ENCODE results near the gene FBXO44. TPM values are rescaled to one million over a fixed set of nuclear protein-coding genes. Genes with fewer than 3 reads are reported as not detected.

Gene FBXO44
- total and polyA plus RNA-seq, 10 donors: 15.3 to 39.4 (median 24.6) TPM

DNA sequence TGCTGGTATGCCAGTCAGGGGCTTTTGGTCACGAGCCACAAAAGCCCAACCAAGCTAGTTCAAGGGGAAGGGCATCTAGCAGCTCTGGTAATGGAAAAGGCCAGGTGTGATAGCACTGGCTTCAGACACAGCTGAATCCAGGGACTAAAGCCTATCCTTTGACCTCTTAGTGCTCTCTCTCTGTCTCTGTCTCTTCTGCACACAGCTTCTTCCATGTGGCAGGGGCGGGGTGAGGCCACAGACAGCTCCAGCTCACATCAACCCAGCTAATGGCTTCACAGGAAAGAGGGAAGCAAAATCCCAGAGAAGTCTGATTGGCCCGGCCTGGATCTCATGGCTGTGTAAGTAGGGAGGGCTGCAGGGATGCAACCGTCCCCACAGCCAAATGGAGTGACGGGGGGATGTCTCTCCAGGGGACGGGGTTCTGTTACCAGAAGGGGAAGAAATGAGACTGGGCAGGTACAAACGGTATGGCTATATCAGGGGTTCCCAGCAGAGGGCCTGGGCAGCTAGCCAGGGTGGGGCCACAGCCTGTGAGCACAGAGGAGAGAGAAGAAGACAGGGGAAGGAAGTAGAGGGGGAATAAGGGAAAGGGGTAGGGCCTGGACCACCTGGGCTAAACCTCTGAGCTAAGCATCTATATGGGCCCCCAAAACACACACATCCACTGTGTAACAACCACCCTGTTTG, 42.9 kb upstream of the FBXO44 start:
- TF ChIP-seq CTCF (IDR thresholded peaks at IDR 0.05 in 8 of 11, conservative IDR thresholded peaks at IDR 0.05 in 3 of 11) (no peak), POLR2AphosphoS5 (IDR thresholded peaks at IDR 0.05) (no peak)
- intact Hi-C loops (cut with DNase I; ENCODE audit: low total_unique reads): no loop called here
- no peak for DNase-seq
- Histone ChIP-seq H3K27ac (no peak overlapping the region), H3K4me1 (no peaks in the 10 kb centered on the region), H3K4me3 (no peak overlapping the region), H3K9me3 (peaks cover 0 to 3% (median 0%) of the 10 kb centered on the region in 8 donors), H3K27me3 (replicated peaks in 1 of 7) (peaks cover 0 to 38% (median 0%) of the 10 kb centered on the region in 7 donors), H3K36me3 (no peaks in the 10 kb centered on the region)
- WGBS, 5 donors: 41 to 50% (median 49%) methylated on average over 7 of the region's 7 CpGs

DNA sequence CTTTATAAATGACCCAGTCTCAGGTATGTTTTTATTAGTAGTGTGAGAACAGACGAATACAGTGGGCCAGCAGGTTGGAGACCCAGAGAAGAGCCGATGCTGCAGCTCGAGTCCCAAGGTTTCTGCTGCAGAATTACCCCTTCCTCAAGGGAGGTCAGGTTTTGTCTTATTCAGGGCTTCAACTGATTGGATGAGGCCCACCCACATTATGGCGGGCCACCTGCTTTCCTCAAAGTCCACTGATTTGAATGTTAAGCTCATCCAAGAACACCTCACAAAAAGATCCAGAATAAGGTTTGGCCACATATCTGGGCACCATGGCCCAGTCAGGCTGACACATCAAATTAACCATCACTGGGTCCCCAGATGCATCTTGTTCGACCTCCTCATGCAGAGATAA, 41.3 kb upstream of the FBXO44 start:
- intact Hi-C loops (cut with DNase I; ENCODE audit: low total_unique reads): no loop called here
- H3K4me3 ChIP-seq: no peak overlapping the region
- no peak overlapping the region for H3K27ac ChIP-seq
- no peaks in the 10 kb centered on the region for H3K36me3 ChIP-seq
- peaks cover 0 to 44% (median 0%) of the 10 kb centered on the region in 7 donors for H3K27me3 ChIP-seq (replicated peaks in 1 of 7)
- TF ChIP-seq POLR2AphosphoS5 (IDR thresholded peaks at IDR 0.05) (no peak), POLR2A (IDR thresholded peaks at IDR 0.05) (no peak), CTCF (IDR thresholded peaks at IDR 0.05 in 8 of 11, conservative IDR thresholded peaks at IDR 0.05 in 3 of 11) (no peak)
- DNase-seq: no peak
- WGBS, 5 donors: 73 to 82% (median 78%) methylated on average over 4 to 5 of the region's 5 CpGs
- H3K4me1 ChIP-seq: no peaks in the 10 kb centered on the region
- H3K9me3 ChIP-seq: no peaks in the 10 kb centered on the region

GRCh38 chr1:11615090-11615489, 39.6 kb upstream of the FBXO44 start:
- TF ChIP-seq POLR2AphosphoS5 (IDR thresholded peaks at IDR 0.05) (no peak), POLR2A (IDR thresholded peaks at IDR 0.05) (no peak), CTCF (IDR thresholded peaks at IDR 0.05 in 8 of 11, conservative IDR thresholded peaks at IDR 0.05 in 3 of 11) (no peak)
- no peak for DNase-seq
- intact Hi-C loops (cut with DNase I; ENCODE audit: low total_unique reads): no loop called here
- Histone ChIP-seq H3K27me3 (replicated peaks in 1 of 7) (peaks cover 0 to 47% (median 0%) of the 10 kb centered on the region in 7 donors), H3K9me3 (no peaks in the 10 kb centered on the region), H3K4me1 (no peaks in the 10 kb centered on the region), H3K36me3 (no peaks in the 10 kb centered on the region), H3K27ac (no peak overlapping the region), H3K4me3 (no peak overlapping the region)
- WGBS, 5 donors: 52 to 61% (median 54%) methylated on average over 16 of the region's 16 CpGs

GRCh38 chr1:11616766-11617165, 37.9 kb upstream of the FBXO44 start:
- TF ChIP-seq CTCF (IDR thresholded peaks at IDR 0.05 in 8 of 11, conservative IDR thresholded peaks at IDR 0.05 in 3 of 11) (no peak), POLR2AphosphoS5 (IDR thresholded peaks at IDR 0.05) (no peak), POLR2A (IDR thresholded peaks at IDR 0.05) (no peak)
- no peaks in the 10 kb centered on the region for H3K36me3 ChIP-seq
- intact Hi-C loops (cut with DNase I; ENCODE audit: low total_unique reads): no loop called here
- no peaks in the 10 kb centered on the region for H3K9me3 ChIP-seq
- H3K27ac ChIP-seq: no peak overlapping the region
- no peaks in the 10 kb centered on the region for H3K4me1 ChIP-seq
- peaks cover 0 to 60% (median 0%) of the 10 kb centered on the region in 7 donors for H3K27me3 ChIP-seq (replicated peaks in 1 of 7)
- no peak for DNase-seq
- 49 to 73% (median 52%) methylated on average over 7 of the region's 7 CpGs for WGBS, 5 donors
- no peak overlapping the region for H3K4me3 ChIP-seq
